Measurements from ENCODE around the gene KCNB1.

KCNB1 gene

GRCh38 chr20:49405696-49406095 lies 76.8 kb downstream of the KCNB1 start:
- DNase-seq, result no peak

GRCh38 chr20:49405062-49405683 lies 77.3 kb downstream of the KCNB1 start:
- no peak for DNase-seq

- no peak for DNase-seq
Observed at GRCh38 chr20:49404461-49404860, 78.0 kb downstream of the KCNB1 start.

- no peak for DNase-seq
Observed at GRCh38 chr20:49403911-49404310, 78.6 kb downstream of the KCNB1 start.

GRCh38 chr20:49403012-49403411 lies 79.5 kb downstream of the KCNB1 start:
- no peak for DNase-seq

GRCh38 chr20:49400904-49401303 lies 81.6 kb downstream of the KCNB1 start:
- no peak for DNase-seq

GRCh38 chr20:49400410-49400809 lies 82.1 kb downstream of the KCNB1 start:
- DNase-seq, result no peak

GRCh38 chr20:49399329-49399728 lies 83.1 kb downstream of the KCNB1 start:
- DNase-seq, result no peak

GRCh38 chr20:49398401-49399144 lies 83.9 kb downstream of the KCNB1 start:
- DNase-seq, result no peak

GRCh38 chr20:49397525-49397924 lies 84.9 kb downstream of the KCNB1 start:
- no peak for DNase-seq

GRCh38 chr20:49396230-49396629 lies 86.2 kb downstream of the KCNB1 start:
- DNase-seq, result no peak

GRCh38 chr20:49395659-49396058 lies 86.8 kb downstream of the KCNB1 start:
- no peak for DNase-seq

GRCh38 chr20:49395183-49395582 lies 87.3 kb downstream of the KCNB1 start:
- no peak for DNase-seq

- no peak for DNase-seq
Observed at GRCh38 chr20:49394757-49395156, 87.7 kb downstream of the KCNB1 start.

- DNase-seq, result no peak
Observed at GRCh38 chr20:49394264-49394663, 88.2 kb downstream of the KCNB1 start.

- DNase-seq, result no peak
Observed at GRCh38 chr20:49393803-49394202, 88.7 kb downstream of the KCNB1 start.

- DNase-seq, result no peak
Observed at GRCh38 chr20:49392745-49393144, 89.7 kb downstream of the KCNB1 start.

GRCh38 chr20:49391404-49392245 lies 90.8 kb downstream of the KCNB1 start:
- DNase-seq, result no peak

- DNase-seq, result no peak
Observed at GRCh38 chr20:49389854-49390253, 92.6 kb downstream of the KCNB1 start.

GRCh38 chr20:49388744-49389143 lies 93.7 kb downstream of the KCNB1 start:
- no peak for DNase-seq

- no peak for DNase-seq
Observed at GRCh38 chr20:49387581-49387939, 94.9 kb downstream of the KCNB1 start.

GRCh38 chr20:49386848-49387580 lies 95.5 kb downstream of the KCNB1 start:
- DNase-seq, result no peak

- DNase-seq, result no peak
Observed at GRCh38 chr20:49385465-49385864, 97.0 kb downstream of the KCNB1 start.

Measured in amniotic stem cell (primary cell).